ENCODE data around the gene PIP5KL1.

DNA sequence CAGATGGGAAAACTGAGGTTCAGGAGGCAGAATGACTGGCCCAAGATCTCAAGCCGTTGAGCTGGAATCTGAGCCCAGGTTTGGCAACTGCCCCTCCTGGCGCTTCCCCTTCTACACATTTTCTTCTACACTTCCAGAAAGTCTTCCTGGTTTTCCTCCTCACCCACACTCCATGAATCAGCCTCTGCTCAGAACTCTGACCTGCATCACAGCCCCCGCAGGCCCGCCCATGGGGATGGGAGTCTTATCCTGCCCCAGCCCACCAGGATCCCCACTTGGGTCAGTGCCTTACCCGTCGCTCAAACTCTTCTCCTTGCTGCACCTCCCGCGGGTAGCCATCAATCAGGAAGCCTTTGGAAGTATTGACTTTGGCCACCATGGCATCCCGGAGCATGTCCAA lies 59.0 kb downstream of the PIP5KL1 start:
- TF ChIP-seq GATA2 (IDR thresholded peaks at IDR 0.05; ENCODE audit: insufficient read depth, insufficient read length, low read depth, low read length) (no peak), JUN (IDR thresholded peaks at IDR 0.05; ENCODE audit: borderline replicate concordance, insufficient read depth, insufficient read length, low read depth) (no peak), EZH2 (IDR thresholded peaks at IDR 0.05; ENCODE audit: borderline replicate concordance, low read depth, low read length, severe bottlenecking) (no peak), CTCF (IDR thresholded peaks at IDR 0.05; ENCODE audit: extremely low read depth in 1 of 2, insufficient read depth in 1 of 2, low read depth in 1 of 2, low read length in 2 of 2) (no peak), POLR2A (IDR thresholded peaks at IDR 0.05; ENCODE audit: low read depth, low read length) (no peak), POLR2AphosphoS5 (IDR thresholded peaks at IDR 0.05; ENCODE audit: insufficient read depth, low read depth, low read length) (no peak), MAX (IDR thresholded peaks at IDR 0.05; ENCODE audit: insufficient read depth, insufficient read length) (no peak)

Measured in endothelial cell of umbilical vein (primary cell).